Keratinocyte (primary cell): ENCODE data around the gene FCSK. TPM values are rescaled to one million over a fixed set of nuclear protein-coding genes. Genes with fewer than 3 reads are reported as not detected.

Experiments
- DNase-seq: peaks from one replicate; pipeline ENCODE4 v3.0.0-alpha.2; 2011; ENCODE audit warnings: low read depth, missing footprints, low spot score
- FAIRE-seq: peaks from 2 replicates; lab custom pipeline; 2011; peaks lifted over from hg19 to GRCh38; lab: Jason Lieb, UNC
- H2AFZ ChIP-seq: 2 replicates; pipeline ENCODE4 v1.6.0; 2012; ENCODE audit warnings: low read length, control low read depth, inconsistent platforms; ENCODE audit not compliant: control insufficient read depth
- H3K27ac ChIP-seq: 2 replicates; pipeline ENCODE4 v1.5.1; 2011; ENCODE audit warnings: low read length; ENCODE audit not compliant: control insufficient read depth, insufficient read depth
- H3K27me3 ChIP-seq: 3 replicates; pipeline ENCODE4 v1.6.0; 2011; ENCODE audit warnings: low read length; ENCODE audit not compliant: control insufficient read depth, insufficient read depth; ENCODE audit errors: extremely low read depth
- H3K36me3 ChIP-seq, 2 experiments: 2 replicates in 1 of 2; 3 replicates in 1 of 2; pipeline ENCODE4 v1.5.1; 2011; ENCODE audit warnings: low read length in 2 of 2, mild to moderate bottlenecking in 1 of 2; ENCODE audit not compliant: control insufficient read depth in 2 of 2, insufficient read depth in 2 of 2; ENCODE audit errors: extremely low read depth in 1 of 2
- H3K4me1 ChIP-seq: 3 replicates; pipeline ENCODE4 v1.5.1; 2011; ENCODE audit warnings: low read length; ENCODE audit not compliant: control insufficient read depth, insufficient read depth; ENCODE audit errors: extremely low read depth
- H3K4me2 ChIP-seq: 3 replicates; pipeline ENCODE4 v1.6.0; 2011; ENCODE audit warnings: low read depth, low read length; ENCODE audit not compliant: control insufficient read depth, insufficient read depth; ENCODE audit errors: extremely low read depth
- H3K4me3 ChIP-seq, 3 experiments: fragments of 200-600 bp in 1 of 3; sonication (generic) in 1 of 3; 2 replicates in 2 of 3; 3 replicates in 1 of 3; pipeline ENCODE4 v1.5.1; 2011 to 2016; ENCODE audit warnings: low read length in 3 of 3, mild to moderate bottlenecking in 3 of 3, control low read depth in 2 of 3, inconsistent platforms in 1 of 3, low read depth in 1 of 3, mixed read lengths in 1 of 3, mixed run types in 1 of 3, moderate library complexity in 1 of 3; ENCODE audit not compliant: control insufficient read depth in 2 of 3, insufficient read depth in 2 of 3; ENCODE audit errors: extremely low read depth in 1 of 3
- H3K79me2 ChIP-seq: 2 replicates; pipeline ENCODE4 v1.6.0; 2012; ENCODE audit warnings: low read length; ENCODE audit not compliant: control insufficient read depth, insufficient read depth
- H3K9ac ChIP-seq: 3 replicates; pipeline ENCODE4 v1.6.0; 2011; ENCODE audit warnings: low read length; ENCODE audit not compliant: control insufficient read depth, insufficient read depth; ENCODE audit errors: extremely low read depth
- H3K9me1 ChIP-seq: 3 replicates; pipeline ENCODE4 v1.6.0; 2011; ENCODE audit warnings: low read length; ENCODE audit not compliant: control insufficient read depth, insufficient read depth; ENCODE audit errors: extremely low read depth
- H3K9me3 ChIP-seq: 2 replicates; pipeline ENCODE4 v1.5.1; 2012; ENCODE audit warnings: low read depth, low read length; ENCODE audit not compliant: control insufficient read depth
- H4K20me1 ChIP-seq: 3 replicates; pipeline ENCODE4 v1.6.0; 2011; ENCODE audit warnings: low read length; ENCODE audit not compliant: control insufficient read depth, insufficient read depth; ENCODE audit errors: extremely low read depth
- EZH2 ChIP-seq: IDR thresholded peaks from one replicate; pipeline ENCODE4 v1.6.1; 2012; ENCODE audit warnings: inconsistent platforms, mild to moderate bottlenecking, low read length, moderate library complexity
- dilution Hi-C: fragments of 300-500 bp; cut with MboI; formaldehyde crosslinking; loops from one replicate; pipeline ENCODE4 v1.7.0; 2020; ENCODE audit warnings: low sequenced_read_pairs; ENCODE audit not compliant: extremely low pct_ligation_motif_present
- polyA plus RNA-seq, 5 experiments: library from polyadenylated mRNA; depleted of rRNA in 3 of 5; stranded (reverse) in 3 of 5; stranded (forward) in 1 of 5; unstranded in 1 of 5; fragments of >200 nt; gene quantifications; 1 replicate in 1 of 5; 2 replicates in 3 of 5; 3 replicates in 1 of 5; pipeline versions ENCODE4 v1.2.1 to v1.2.3, GENCODE V29; 2011 to 2012; ENCODE audit warnings: missing spikeins in 2 of 5, low read depth in 1 of 5, low replicate concordance in 1 of 5
- TF ChIP-seq, protein P1 (sequence below), 3 experiments: IDR thresholded peaks in 1 of 3; conservative IDR thresholded peaks in 1 of 3; optimal IDR thresholded peaks in 1 of 3; 2 replicates in 2 of 3; 3 replicates in 1 of 3; pipeline versions ENCODE3 to v1.5.1; 2011; ENCODE audit warnings: low read length in 3 of 3, mild to moderate bottlenecking in 3 of 3, moderate library complexity in 2 of 3, control low read depth in 1 of 3, inconsistent platforms in 1 of 3; ENCODE audit not compliant: insufficient read depth in 2 of 3; ENCODE audit errors: extremely low read depth in 1 of 3

The FCSK gene
- polyA plus RNA-seq, 1 donor (not counting 4 experiments of a cell fraction or from before 2014, with no cell fraction given), result 6.5 TPM

DNA sequence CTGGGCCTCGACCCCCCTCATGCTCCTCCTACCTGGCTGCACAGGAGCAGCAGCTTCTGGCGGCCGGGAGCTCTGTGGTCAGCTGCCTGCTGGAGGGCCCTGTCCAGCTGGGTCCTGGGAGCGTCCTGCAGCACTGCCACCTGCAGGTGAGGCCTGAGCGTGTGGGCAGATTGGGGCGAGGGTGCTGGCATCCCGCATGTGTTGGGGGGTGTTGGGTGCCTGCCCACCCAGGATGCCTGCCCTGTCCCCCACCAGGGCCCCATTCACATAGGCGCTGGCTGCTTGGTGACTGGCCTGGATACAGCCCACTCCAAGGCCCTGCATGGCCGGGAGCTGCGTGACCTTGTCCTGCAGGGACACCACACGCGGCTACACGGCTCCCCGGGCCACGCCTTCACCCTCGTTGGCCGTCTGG lies 16.5 kb downstream of the FCSK start:
- Histone ChIP-seq H3K36me3 (peaks cover 3 to 7% of the 10 kb centered on the region in 2 experiments), H3K9me3 (no peaks in the 10 kb centered on the region), H3K79me2 (no peaks in the 10 kb centered on the region), H3K9ac (no peak overlapping the region), H3K4me3 (no peak overlapping the region), H3K9me1 (no peaks in the 10 kb centered on the region), H3K27ac (no peak overlapping the region), H3K27me3 (no peaks in the 10 kb centered on the region), H3K4me2 (no peak overlapping the region), H3K4me1 (peaks cover 11% of the 10 kb centered on the region), H4K20me1 (no peaks in the 10 kb centered on the region), H2AFZ (no peak overlapping the region)
- no peak for DNase-seq
- dilution Hi-C loops, result no loop called here
- no peak for TF ChIP-seq EZH2
- TF ChIP-seq, protein P1, sequence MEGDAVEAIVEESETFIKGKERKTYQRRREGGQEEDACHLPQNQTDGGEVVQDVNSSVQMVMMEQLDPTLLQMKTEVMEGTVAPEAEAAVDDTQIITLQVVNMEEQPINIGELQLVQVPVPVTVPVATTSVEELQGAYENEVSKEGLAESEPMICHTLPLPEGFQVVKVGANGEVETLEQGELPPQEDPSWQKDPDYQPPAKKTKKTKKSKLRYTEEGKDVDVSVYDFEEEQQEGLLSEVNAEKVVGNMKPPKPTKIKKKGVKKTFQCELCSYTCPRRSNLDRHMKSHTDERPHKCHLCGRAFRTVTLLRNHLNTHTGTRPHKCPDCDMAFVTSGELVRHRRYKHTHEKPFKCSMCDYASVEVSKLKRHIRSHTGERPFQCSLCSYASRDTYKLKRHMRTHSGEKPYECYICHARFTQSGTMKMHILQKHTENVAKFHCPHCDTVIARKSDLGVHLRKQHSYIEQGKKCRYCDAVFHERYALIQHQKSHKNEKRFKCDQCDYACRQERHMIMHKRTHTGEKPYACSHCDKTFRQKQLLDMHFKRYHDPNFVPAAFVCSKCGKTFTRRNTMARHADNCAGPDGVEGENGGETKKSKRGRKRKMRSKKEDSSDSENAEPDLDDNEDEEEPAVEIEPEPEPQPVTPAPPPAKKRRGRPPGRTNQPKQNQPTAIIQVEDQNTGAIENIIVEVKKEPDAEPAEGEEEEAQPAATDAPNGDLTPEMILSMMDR (optimal IDR thresholded peaks at IDR 0.05 in 1 of 3, IDR thresholded peaks at IDR 0.05 in 1 of 3, conservative IDR thresholded peaks at IDR 0.05 in 1 of 3; ENCODE audit: extremely low read depth in 1 of 3, insufficient read depth in 2 of 3, low read length in 3 of 3), result peak in 2 of 3 experiments; percentile 31 to 64
- no peak for FAIRE-seq

DNA sequence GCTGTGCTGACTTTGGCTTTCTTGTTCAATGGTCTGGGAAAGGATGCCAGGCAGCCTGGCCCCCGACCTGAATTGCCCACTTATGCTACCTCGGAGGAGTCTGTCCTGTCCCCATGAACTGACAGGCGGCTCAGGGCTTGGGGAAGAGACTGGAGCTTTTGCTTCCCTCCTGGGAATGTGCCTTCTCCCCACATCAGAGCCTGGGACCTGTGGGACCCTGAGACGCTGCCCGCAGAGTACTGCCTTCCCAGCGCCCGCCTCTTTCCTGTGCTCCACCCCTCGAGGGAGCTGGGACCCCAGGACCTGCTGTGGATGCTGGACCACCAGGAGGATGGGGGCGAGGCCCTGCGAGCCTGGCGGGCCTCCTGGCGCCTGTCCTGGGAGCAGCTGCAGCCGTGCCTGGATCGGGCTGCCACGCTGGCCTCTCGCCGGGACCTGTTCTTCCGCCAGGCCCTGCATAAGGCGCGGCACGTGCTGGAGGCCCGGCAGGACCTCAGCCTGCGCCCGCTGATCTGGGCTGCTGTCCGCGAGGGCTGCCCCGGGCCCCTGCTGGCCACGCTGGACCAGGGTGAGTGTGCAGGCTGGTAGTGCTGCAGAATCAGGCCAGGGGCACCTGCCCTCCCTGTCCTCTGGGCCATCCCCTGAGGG lies 18.5 kb downstream of the FCSK start:
- no peak overlapping the region for H3K27ac ChIP-seq
- no peaks in the 10 kb centered on the region for H3K27me3 ChIP-seq
- no peak overlapping the region for H2AFZ ChIP-seq
- dilution Hi-C loops, result no loop called here
- H3K36me3 ChIP-seq, result peaks cover 0 to 4% of the 10 kb centered on the region in 2 experiments
- no peaks in the 10 kb centered on the region for H3K9me1 ChIP-seq
- no peak for FAIRE-seq
- no peak overlapping the region for H3K4me3 ChIP-seq
- DNase-seq, result no peak
- TF ChIP-seq EZH2, result no peak
- TF ChIP-seq, protein P1 (optimal IDR thresholded peaks at IDR 0.05 in 1 of 3, IDR thresholded peaks at IDR 0.05 in 1 of 3, conservative IDR thresholded peaks at IDR 0.05 in 1 of 3; ENCODE audit: extremely low read depth in 1 of 3, insufficient read depth in 2 of 3, low read length in 3 of 3), result no peak
- H3K4me1 ChIP-seq, result peaks cover 28% of the 10 kb centered on the region
- H3K4me2 ChIP-seq, result no peak overlapping the region
- no peaks in the 10 kb centered on the region for H3K9me3 ChIP-seq
- H4K20me1 ChIP-seq, result no peaks in the 10 kb centered on the region
- no peaks in the 10 kb centered on the region for H3K79me2 ChIP-seq
- no peak overlapping the region for H3K9ac ChIP-seq
